GM21717 (cell line): ENCODE data around the gene ABCA10.
A peak's percentile ranks its signal among the peaks of the same experiment; 100 is the strongest.
"Not testable (repeated sequence)": the region's sequence is repeated elsewhere in the genome, so short reads cannot be mapped to it uniquely, and the experiment has no call there.

Experiments
- ATAC-seq: cut with Tn5 transposase; IDR thresholded peaks from one replicate; pipeline ENCODE4 v1.9.1; 2021; ENCODE audit warnings: mild to moderate bottlenecking, moderate library complexity; ENCODE audit not compliant: unreplicated experiment

Gene ABCA10

GRCh38 chr17:69173118-69173517 is 55.5 kb downstream of the ABCA10 start:
- no peak for ATAC-seq

DNA sequence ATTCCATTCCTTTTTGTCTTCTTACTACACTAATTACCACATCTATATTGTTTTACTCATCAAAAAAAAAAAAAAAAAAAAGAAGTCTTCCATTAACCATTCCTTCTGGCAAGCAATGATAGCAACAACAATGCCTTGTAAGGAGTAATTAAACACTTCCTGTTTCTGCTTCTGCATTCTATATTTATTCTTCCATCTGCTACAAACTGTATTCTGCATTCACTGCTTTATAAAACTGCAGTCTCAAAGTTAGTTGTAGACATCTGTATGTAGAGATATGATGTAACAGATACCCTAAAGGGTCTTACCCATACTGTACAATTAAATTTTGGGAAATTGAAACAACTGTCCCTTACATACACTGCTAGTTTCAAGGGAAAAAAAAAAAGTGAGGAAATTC is 58.2 kb downstream of the ABCA10 start:
- no peak for ATAC-seq

DNA sequence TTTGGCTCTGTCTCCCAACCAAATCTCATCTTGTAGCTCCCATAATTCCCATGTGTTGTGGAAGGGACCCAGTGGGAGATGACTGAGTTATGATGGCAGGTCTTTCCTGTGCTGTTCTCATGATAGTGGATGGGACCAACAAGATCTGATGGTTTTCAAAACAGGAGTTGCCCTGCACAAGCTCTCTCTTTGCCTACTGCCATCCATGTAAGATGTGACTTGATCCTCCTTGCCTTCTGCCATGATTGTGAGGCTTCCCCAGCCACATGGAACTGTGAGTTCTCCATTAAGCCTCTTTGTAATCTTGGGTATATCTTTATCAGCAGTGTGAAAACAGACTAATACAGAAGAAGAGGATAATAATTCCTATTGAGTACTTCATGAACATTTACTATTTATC is 60.0 kb downstream of the ABCA10 start:
- ATAC-seq: not testable (repeated sequence)

GRCh38 chr17:69166957-69167356 is 61.7 kb downstream of the ABCA10 start:
- no peak for ATAC-seq

GRCh38 chr17:69164206-69164605 is 64.4 kb downstream of the ABCA10 start:
- ATAC-seq: no peak

DNA sequence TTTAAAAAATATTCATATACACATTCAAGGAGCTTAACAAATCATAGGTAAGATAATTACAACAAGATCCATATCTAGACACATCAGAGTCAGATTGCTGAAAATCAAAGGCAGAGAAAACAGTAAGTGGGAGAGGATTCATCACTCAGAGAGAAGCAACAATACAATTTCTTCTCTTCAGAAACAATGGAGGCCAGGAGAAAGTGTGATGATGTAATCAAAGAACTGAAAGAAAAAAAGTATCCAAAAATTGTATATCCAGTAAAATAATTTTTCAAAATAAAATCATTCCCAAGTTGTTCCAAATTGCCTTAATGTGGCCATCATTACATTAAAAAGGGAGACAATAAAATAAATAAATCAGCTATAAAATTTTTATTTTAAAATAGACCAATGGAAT is 69.2 kb downstream of the ABCA10 start:
- ATAC-seq: no peak

DNA sequence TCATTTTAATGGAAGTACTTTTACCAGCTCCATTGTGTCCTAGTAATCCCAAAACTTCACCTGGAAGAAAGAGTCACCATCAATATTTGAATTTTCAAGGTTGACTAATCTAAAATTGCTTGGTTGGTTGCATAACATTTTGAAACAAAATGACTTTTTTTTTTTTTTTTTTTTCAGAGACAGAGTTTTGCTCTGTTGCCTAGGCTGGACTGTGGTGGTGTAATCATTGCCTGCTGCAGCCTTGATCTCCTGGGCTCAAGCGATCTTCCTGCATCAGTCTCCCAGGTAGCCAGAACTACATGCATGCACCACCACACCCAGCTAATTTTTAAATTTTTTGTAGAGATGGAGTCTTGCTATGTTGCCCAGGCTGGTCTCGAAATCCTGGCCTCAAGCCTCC is 74.4 kb downstream of the ABCA10 start:
- ATAC-seq: no peak

DNA sequence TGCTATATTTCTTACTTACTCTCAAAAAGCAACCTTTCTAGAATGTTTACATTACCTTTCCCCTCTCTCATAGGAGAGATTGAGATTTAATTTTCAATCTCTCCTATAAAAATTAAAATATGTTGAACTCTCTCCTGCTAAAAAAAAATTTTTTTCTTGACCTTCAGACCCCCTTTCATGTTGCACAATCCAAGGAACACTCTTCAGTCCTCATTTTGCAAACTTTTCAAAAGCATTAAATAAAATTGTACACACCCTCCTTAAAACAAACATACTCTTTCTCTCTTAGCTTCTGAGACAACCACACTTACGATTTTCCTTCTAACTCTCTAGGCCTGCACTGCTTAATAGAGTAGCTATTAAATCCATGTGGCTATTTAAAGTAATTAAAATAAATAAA is 78.3 kb downstream of the ABCA10 start:
- no peak for ATAC-seq

DNA sequence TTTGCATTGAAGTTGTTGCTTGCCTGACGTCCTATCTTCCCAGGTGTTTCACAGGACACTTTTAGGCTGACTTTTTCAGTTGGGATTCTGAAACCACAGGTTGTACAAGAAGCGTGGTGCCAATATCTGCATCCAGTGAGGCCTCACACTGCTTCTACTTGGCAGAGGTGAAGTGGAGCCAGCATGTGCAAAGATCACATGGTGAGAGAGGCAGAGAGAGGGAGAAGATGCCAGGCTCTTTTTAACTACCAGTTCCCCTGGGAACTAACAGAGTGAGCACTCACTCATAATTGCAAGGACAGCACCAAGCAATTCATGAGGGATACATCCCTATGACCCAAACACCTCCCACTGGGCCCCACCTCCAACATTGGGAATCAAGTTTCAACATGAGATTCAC is 81.2 kb downstream of the ABCA10 start:
- no peak for ATAC-seq

DNA sequence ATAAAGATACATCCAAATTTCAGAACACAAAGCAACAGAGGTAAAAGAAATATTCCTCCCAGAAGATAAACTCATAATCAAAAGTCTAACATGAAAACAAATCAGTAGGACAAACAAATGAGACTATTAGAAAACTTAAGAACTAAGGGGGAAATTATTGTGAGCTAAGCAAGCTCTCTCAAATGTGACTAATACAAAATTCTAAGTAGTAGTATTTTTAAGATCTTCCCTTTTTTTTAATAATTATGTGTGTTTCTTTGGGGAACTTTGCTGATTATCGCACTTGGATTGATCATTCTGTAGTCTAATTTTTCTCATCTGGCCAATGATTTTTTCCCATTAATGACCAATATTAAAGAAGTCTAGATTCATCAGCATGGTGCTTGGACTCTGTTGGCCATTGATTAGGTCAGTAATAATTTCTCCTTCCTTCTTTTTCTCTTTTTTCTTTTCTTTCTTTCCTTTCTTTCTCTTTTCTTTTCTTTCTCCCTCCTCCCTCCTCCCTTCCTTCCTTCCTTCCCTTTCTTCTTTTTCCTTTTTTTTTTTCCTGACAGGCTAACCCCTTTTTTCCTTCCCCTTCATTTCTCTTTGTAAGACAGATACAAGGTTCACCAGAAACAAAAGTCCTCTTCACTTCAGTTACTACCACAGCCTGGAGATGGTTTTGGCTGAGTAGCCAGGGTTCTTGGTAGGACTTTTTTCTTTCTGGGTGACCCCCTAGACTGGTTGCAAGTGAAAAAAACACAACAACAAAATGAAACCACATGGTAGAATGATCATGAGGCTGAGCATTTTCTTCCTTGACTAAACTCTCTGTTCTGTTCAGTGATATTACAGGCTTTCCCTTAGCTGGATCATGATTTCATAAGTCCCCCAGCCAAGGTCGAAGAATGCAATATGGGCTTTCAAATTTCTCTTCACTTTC is 84.0 kb downstream of the ABCA10 start:
- ATAC-seq: no peak

- no peak for ATAC-seq
Observed at GRCh38 chr17:69143683-69144231, 84.9 kb downstream of the ABCA10 start.

DNA sequence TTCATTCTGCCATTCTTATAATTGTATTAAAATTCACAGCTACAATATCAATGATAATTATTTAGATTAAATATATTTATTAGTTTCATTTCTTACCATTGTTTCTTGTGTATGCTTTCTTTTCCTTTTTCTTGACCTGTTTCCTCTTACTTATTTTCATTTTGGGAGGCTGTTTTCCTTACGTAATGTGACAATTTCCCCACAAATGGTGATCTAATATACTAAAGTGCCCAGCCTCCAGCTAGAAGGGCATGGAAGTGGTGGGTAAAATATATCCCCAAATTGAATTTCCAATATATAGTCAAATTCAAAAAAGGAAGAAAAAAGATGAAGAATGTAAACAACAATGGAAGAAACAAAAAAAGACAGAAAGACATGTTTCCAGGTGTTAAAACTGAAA is 85.5 kb downstream of the ABCA10 start:
- no peak for ATAC-seq

- ATAC-seq: no peak
Observed at GRCh38 chr17:69142175-69142802, 86.3 kb downstream of the ABCA10 start.

- ATAC-seq: no peak
Observed at GRCh38 chr17:69141431-69142174, 87.0 kb downstream of the ABCA10 start, which contains the start of gene ABCA6. Gene ABCA6, minus strand, starts transcription at chr17:69141895. Its CDS starts 1,192 bp downstream, at chr17:69140703.

GRCh38 chr17:69134112-69134511 is 94.5 kb downstream of the ABCA10 start:
- no peak for ATAC-seq

DNA sequence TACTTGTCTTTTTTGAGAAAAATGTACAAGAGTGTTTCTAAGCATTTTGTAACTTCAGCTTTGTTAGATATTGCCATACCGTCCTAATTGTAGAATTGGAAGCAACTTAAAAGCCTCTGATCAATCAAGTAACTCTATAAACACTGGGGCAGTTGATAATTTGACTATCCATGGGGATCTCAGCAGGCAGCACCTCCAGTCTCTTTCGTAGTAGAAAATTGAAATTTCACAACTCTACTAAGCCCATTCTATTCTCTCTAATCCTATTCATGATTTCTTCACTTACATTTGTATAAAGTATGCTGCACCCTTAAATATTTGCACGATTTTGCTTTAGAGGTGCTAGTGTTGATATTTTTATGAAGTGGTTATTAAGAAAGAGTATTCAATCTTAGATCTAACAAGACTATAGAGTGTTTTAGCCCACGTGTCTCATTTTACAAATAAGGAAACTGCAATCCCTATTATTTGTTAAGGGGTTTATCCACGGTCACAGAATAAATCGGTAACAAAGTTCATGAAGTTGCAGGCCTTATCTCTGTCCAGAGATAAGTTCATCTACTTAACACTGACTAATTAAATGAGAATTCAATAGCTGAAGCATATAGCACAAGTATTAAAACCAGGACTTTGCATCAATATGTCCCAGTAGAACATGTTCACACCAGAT is 97.9 kb downstream of the ABCA10 start:
- no peak for ATAC-seq

DNA sequence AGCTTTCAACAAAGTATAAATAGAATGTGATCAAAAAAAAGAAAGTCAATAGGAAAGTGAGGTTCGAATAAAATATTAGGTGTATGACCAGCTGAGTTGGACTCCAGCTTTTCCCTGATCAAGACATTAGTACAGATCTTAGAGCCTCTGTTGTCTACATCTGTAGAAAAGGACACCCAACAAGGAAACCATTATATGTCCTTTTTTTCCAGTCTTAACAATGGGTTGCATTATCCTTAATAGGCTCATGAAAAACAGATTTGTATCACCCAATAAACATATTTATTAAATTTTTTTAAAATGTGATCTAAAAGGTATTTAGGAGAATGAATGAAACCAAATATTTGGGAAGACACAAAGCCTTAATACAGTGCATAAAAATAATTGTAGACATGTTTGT is 105.0 kb downstream of the ABCA10 start:
- ATAC-seq: no peak

DNA sequence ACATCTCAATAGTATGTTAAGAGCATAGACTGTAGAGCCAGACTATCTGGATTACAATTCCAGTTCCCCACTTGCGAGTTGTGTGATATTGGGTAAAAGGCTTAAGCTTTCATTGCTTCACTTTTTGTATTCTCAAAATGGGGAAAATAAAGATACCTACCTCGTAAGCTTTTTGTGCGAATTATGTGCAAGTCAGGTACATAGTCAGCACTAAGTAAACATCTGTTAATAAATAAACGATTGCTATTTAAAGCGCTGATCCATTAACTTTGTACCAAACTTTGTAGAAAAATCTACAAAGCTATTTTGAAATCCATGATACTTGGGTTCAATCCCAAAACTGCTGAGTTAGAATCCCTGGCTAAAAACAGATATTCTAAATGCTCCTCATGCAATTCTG is 106.6 kb downstream of the ABCA10 start:
- no peak for ATAC-seq

GRCh38 chr17:69117855-69118784 is 110.5 kb downstream of the ABCA10 start:
- ATAC-seq: peak; percentile 46

DNA sequence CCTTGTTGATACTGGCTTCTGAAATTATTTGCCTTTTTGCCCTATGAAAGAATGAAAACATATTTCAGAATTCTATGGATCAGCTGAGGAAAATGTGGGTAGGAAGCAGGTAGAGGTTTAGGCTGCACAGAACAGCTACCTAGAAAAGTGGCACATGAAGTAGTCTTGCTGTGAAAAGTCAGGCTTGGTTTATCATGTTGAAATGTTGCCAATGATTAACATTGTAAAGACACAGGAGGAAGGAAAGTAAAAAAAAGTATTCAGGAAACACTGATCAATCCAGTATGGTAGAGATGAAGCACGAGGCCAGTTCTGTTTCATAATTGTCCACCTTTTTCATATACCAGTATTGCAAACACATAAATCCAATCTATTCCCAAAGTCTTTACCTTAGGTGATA is 116.8 kb downstream of the ABCA10 start:
- ATAC-seq: no peak
